ENCODE results near the gene DPEP2NB. TPM values are rescaled to one million over a fixed set of nuclear protein-coding genes. Genes with fewer than 3 reads are reported as not detected.
"Not testable (repeated sequence)": the region's sequence is repeated elsewhere in the genome, so short reads cannot be mapped to it uniquely, and the experiment has no call there.

The DPEP2NB gene
- total RNA-seq, 2 experiments from 2014 or later = not detected

DNA sequence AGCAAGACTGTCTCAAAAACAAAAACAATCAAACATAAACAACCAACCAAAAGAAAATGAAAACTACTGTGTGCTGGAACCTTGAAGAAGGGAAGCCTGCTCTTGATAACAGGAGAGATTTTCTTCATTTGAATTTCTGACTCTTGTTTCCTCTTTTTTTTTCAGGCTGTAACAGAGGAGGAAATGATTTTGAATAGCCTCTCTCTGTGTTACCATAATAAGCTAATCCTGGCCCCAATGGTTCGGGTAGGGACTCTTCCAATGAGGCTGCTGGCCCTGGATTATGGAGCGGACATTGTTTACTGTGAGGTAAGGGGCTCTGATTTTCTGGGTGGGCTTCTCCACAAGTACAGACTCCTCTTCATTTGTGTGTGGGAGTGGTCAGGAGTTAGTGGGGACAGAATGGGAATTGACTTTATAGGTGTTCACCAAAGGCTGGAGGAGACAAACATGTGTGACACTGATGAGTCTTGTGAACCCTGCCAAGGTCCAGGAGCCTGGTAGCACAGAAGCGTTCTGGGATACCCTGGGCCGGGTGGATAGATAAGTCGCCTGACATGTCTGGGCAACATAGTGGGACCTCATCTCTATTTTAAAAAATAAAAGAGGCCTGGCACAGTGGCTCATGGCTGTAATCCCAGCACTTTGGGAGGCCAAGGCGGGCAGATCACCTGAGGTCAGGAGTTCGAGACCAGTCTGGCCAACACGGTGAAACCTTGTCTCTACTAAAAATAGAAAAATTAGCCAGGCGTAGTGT is 22.3 kb upstream of the DPEP2NB start:
- CTCF ChIA-PET = interaction anchor here (0.6 to 1.0 kb wide), 5 partner anchors 9 to 231 kb away, joined by 3 to 4 read pairs (median 3); no protein-coding TSS in a partner anchor
- no peaks in the 10 kb centered on the region for H3K9me3 Mint-ChIP-seq

DNA sequence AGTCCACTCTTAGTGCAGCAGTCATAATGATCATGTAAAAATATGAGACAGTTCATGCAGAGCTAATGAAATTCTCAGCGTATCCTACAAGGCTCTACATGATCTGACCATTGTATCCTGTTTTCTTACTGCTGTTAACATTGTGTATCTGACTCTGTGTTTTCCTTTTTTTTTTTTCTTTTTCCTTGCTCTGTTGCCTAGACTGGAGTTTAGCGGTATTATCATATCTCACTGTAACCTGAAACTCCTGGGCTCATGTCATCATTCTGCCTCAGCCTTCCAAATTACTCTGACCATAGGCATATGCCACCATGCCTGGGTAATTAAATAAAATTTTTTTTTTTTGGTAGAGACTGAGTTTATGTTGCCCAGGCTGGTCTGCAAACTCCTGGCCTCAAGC is 19.5 kb upstream of the DPEP2NB start:
- Mint-ChIP-seq H3K27ac (no peak overlapping the region), H3K4me1 (ENCODE audit: low read depth) (peaks cover 3% of the 10 kb centered on the region), H3K4me3 (no peak overlapping the region), H3K27me3 (ENCODE audit: low read depth) (no peaks in the 10 kb centered on the region), H3K36me3 (ENCODE audit: low read depth) (peaks cover 18% of the 10 kb centered on the region), H3K9me3 (no peaks in the 10 kb centered on the region)
- intact Hi-C loops (cut with micrococcal nuclease) = no loop called here
- no peak for DNase-seq
- CTCF ChIA-PET = interaction anchor here (0.7 to 1.2 kb wide), 3 partner anchors 43 to 142 kb away, joined by 3 to 5 read pairs (median 3); no protein-coding TSS in a partner anchor

More for the DNA sequence above, 22.3 kb upstream of the DPEP2NB start:
- Mint-ChIP-seq H3K27ac (no peak overlapping the region), H3K4me1 (ENCODE audit: low read depth) (peaks cover 7% of the 10 kb centered on the region), H3K4me3 (no peak overlapping the region), H3K27me3 (ENCODE audit: low read depth) (no peaks in the 10 kb centered on the region), H3K36me3 (ENCODE audit: low read depth) (peaks cover 23% of the 10 kb centered on the region)
- intact Hi-C loops (cut with micrococcal nuclease) = no loop called here
- DNase-seq = no peak

DNA sequence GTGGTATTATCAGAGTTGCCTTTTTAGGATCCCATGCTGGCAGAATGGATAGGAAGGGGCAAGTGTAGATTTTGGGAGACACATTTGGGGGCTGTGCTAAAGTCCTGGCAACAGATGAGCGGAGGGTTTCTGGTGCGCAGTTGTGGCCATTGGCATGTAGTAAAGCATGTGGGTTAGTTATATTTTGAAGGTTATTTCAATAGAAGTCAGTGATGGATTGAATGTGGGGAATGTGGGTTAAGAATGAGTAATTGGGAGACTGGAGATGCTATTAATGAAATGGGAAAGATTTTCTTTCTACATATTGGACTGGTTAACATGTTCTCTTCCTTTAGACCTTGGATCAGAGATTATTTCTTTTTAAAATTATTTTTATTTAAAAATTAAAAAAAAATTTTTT is 17.4 kb upstream of the DPEP2NB start:
- DNase-seq = no peak
- intact Hi-C loops (cut with micrococcal nuclease) = no loop called here
- Mint-ChIP-seq H3K36me3 (ENCODE audit: low read depth) (peaks cover 12% of the 10 kb centered on the region), H3K27ac (no peak overlapping the region), H3K4me3 (no peak overlapping the region), H3K9me3 (no peaks in the 10 kb centered on the region), H3K4me1 (ENCODE audit: low read depth) (no peaks in the 10 kb centered on the region), H3K27me3 (ENCODE audit: low read depth) (no peaks in the 10 kb centered on the region)
- CTCF ChIA-PET = interaction anchor here (1.5 kb wide), 1 partner anchor 8 kb away, joined by 7 read pairs; no protein-coding TSS in a partner anchor

DNA sequence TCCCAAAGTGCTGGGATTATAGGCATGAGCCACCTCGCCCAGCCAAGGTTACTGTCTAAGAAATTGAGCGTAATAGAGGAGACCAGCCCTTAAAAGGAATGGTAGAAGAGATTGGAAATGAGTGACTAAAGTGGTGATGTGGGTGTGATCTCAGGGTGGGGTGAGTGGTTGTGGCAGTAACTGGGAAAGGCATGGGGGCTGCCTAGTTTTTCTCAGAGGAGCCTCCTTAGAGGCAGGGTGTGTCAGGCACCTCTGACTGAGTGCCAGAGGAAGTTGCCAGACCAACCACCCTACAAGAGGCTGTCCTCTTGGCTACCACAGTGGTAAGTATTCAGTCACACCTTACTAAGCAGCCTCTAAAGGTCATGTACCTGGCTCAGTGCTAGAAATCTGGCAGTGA is 16.2 kb upstream of the DPEP2NB start:
- peaks cover 13% of the 10 kb centered on the region for H3K36me3 Mint-ChIP-seq (ENCODE audit: low read depth)
- DNase-seq = no peak
- H3K27ac Mint-ChIP-seq = no peak overlapping the region
- no peak overlapping the region for H3K4me3 Mint-ChIP-seq
- H3K4me1 Mint-ChIP-seq (ENCODE audit: low read depth) = no peaks in the 10 kb centered on the region
- CTCF ChIA-PET = interaction anchor here (0.6 to 1.5 kb wide), 2 partner anchors 9 to 178 kb away, joined by 3 to 7 read pairs; no protein-coding TSS in a partner anchor
- intact Hi-C loops (cut with micrococcal nuclease) = no loop called here
- H3K27me3 Mint-ChIP-seq (ENCODE audit: low read depth) = no peaks in the 10 kb centered on the region
- no peaks in the 10 kb centered on the region for H3K9me3 Mint-ChIP-seq

DNA sequence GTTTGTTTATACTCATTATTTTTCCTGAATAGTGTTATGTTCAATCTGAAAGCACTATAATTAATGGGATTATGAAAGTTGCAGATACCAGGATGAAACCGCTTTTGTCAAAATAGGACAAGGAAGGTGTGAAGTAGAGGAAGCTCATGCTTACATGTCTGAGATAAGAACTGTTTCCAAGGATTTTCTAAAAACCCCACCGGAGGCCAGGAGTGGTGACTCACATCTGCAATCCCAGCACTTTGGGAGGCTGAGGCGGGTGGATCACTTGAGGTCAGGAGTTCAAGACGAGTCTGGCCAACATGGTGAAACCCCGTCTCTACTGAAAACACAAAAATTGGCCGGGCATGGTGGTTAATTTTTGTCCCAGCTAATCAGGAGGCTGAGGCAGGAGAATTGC is 14.4 kb upstream of the DPEP2NB start:
- H3K4me3 Mint-ChIP-seq; H3K27me3 Mint-ChIP-seq (ENCODE audit: low read depth); H3K4me1 Mint-ChIP-seq (ENCODE audit: low read depth); H3K9me3 Mint-ChIP-seq; DNase-seq; H3K27ac Mint-ChIP-seq; intact Hi-C loops (cut with micrococcal nuclease): not testable (repeated sequence)
- CTCF ChIA-PET = interaction anchor here (3.4 kb wide), 1 partner anchor 11 kb away, joined by 16 read pairs; no protein-coding TSS in a partner anchor
- H3K36me3 Mint-ChIP-seq (ENCODE audit: low read depth) = peaks cover 17% of the 10 kb centered on the region

DNA sequence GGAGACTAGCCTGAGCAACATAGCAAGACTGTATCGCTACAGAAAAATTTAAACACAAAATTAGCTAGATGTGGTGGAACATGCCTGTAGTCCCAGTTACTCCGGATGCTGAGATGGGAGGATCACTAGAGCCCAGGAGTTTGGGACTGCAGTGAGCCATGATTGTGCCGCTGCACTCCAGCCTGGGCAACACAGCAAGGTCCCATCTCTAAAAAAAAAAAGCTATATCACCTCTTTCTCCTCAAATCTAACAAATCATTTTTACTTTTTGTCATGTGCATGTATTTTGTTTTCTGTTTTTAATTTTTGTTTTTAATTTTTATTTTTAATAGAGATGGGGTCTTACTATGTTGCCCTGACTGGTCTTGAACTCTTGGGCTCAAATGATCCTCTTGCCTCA is 13.3 kb upstream of the DPEP2NB start:
- H3K4me1 Mint-ChIP-seq (ENCODE audit: low read depth) = peaks cover 16% of the 10 kb centered on the region
- H3K4me3 Mint-ChIP-seq = no peak overlapping the region
- intact Hi-C loops (cut with micrococcal nuclease) = no loop called here
- H3K27ac Mint-ChIP-seq = no peak overlapping the region
- H3K9me3 Mint-ChIP-seq = no peaks in the 10 kb centered on the region
- CTCF ChIA-PET = interaction anchor here (0.7 to 3.4 kb wide), 4 partner anchors 12 to 35 kb away, joined by 3 to 16 read pairs (median 4); no protein-coding TSS in a partner anchor
- H3K27me3 Mint-ChIP-seq (ENCODE audit: low read depth) = no peaks in the 10 kb centered on the region
- DNase-seq = no peak
- H3K36me3 Mint-ChIP-seq (ENCODE audit: low read depth) = peaks cover 16% of the 10 kb centered on the region

DNA sequence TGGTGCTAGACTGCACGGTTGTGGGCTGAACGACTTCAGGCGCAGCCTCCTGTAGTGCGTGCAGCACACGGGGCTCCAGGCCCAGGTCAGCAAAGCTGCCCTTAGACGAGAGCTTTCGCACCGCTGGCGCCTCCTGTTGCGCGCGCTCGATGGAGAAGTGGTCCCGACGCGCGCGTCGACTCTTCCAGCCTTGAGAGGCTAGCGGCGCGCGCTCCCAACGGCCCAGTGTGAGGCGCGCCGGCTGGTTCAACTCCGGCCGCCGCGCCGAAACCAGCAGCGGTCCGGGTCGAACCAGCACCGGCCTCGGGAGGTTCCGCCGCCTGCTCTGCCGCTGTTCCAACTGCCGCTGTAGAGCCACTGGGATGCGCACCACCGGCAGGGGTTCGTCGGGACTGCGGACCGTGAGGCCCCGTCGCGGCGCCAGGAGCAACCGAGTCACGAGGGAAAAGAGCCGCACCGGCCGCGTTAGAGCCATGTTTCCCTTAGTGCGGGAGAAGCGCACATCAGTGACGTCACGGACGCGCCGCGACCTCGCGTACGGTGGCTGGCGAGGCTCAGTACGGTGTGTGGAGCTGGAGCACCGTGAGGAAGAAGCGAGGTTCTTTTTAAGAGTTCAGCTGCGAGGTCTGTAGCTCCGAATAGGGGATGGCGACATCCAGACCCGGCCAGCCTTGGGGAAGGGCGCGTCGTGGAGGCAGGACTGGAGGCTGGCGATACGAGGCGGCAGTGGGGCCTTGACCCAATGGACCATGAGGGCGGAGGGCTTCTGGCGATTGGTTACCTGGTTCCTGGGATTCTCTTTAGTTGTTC is 7.2 kb upstream of the DPEP2NB start, which contains the start of the genes DDX28 and DUS2:
TSS of gene DDX28 (minus strand) at position 505 of the 810 bp plus-strand sequence. CDS start at position 475, 30 bp downstream.
TSS of gene DUS2 (plus strand) at position 557 of the 810 bp plus-strand sequence. CDS start 14,740 bp downstream, outside the sequence.
- H3K4me3 Mint-ChIP-seq = peak within 1 kb of the TSS; percentile 99
- DNase-seq = peak; percentile 96
- intact Hi-C loops (cut with micrococcal nuclease) = loop anchor here (1.0 to 5.0 kb wide), 6 partner anchors 30 to 216 kb away; partner anchors contain the start of genes DPEP3, PSMB10, RANBP10 and SLC12A4
- H3K9me3 Mint-ChIP-seq = no peaks in the 10 kb centered on the region
- H3K27me3 Mint-ChIP-seq (ENCODE audit: low read depth) = no peaks in the 10 kb centered on the region
- peaks cover 25% of the 10 kb centered on the region for H3K36me3 Mint-ChIP-seq (ENCODE audit: low read depth)
- CTCF ChIA-PET = interaction anchor here (1.3 to 1.8 kb wide), 3 partner anchors 18 to 306 kb away, joined by 3 to 6 read pairs (median 4); no protein-coding TSS in a partner anchor
- H3K4me1 Mint-ChIP-seq (ENCODE audit: low read depth) = peaks cover 38% of the 10 kb centered on the region
- peak within 1 kb of the TSS; percentile 94 for H3K27ac Mint-ChIP-seq

DNA sequence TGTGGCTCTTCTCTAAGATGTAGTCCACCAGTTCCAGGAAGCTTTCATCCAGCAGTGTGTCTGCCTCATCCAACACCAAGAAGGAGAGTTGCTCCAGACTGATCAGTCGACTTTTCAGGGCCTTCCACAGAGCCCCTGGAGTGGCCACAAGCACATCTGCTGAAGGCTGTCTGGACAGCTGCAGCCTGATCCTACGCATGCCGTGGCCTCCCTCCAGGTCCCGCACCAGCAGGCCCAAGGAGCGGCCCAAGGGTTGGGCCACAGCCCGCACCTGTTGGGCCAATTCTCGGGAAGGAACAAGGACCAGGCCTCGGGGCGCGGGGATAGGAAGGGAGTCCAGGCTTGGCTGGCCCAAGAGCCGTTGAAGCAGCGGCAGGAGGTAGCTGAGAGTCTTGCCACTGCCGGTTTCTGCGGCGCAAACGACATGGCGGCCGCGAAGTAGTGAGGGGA is 6.6 kb upstream of the DPEP2NB start:
- Mint-ChIP-seq H3K36me3 (ENCODE audit: low read depth) (peaks cover 19% of the 10 kb centered on the region), H3K4me3 (peak overlapping the region; percentile 99), H3K27me3 (ENCODE audit: low read depth) (no peaks in the 10 kb centered on the region), H3K9me3 (no peaks in the 10 kb centered on the region), H3K27ac (peak overlapping the region; percentile 94), H3K4me1 (ENCODE audit: low read depth) (peaks cover 38% of the 10 kb centered on the region)
- no peak for DNase-seq
- intact Hi-C loops (cut with micrococcal nuclease) = loop anchor here (2.0 to 5.0 kb wide), 5 partner anchors 40 to 216 kb away; partner anchors contain the start of genes DPEP3, PSMB10, RANBP10 and SLC12A4
- CTCF ChIA-PET = interaction anchor here (0.6 to 1.8 kb wide), 7 partner anchors 19 to 307 kb away, joined by 3 to 4 read pairs (median 3); no protein-coding TSS in a partner anchor

DNA sequence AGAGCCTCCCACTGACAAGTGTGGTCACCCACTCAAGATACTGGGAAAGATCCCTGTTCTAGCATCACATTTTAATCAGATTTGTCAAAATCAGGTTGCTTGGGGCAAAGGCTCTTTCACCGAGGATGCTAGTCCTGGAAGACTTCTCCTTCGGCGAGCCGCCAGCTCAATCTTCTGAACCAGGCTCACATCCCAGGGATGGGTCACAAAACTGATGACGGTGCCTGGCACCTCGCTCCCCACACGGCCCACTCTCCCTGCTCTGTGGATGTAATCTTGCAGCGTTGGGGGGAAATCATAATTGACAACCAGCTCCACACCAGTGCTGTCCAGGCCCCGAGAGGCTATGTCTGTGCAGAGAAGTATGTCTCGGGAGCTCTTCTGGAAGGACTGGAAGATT is 5.8 kb upstream of the DPEP2NB start:
- Mint-ChIP-seq H3K4me3 (peak overlapping the region; percentile 99), H3K4me1 (ENCODE audit: low read depth) (peaks cover 38% of the 10 kb centered on the region)
- intact Hi-C loops (cut with micrococcal nuclease) = loop anchor here (5.0 kb wide), 1 partner anchor 39 kb away; the partner anchor contains the start of gene DPEP3

DNA sequence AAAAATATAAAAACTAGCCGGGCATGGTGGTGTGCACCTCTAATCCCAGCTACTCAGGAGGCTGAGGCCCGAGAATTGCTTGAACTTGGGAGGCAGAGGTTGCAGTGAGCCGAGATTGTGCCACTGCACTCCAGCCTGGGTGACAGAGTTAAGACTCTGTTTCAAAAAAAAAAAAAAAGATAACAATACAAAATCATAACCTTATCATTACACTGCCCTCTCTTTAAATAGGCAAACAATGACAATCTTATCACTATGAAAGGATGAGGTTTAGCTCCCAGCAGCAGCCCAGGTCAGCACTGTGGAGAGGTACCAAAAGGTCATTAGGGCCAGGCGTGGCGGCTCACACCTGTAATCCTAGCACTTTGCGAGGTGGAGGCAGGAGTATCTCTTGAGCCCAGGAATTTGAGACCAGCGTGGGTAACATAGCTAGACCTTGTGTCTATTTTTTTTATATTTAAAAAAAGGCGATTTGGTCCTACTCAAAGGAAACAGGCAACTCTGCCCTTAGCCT is 3.5 kb upstream of the DPEP2NB start:
- Mint-ChIP-seq H3K27me3 (ENCODE audit: low read depth) (no peaks in the 10 kb centered on the region), H3K4me3 (no peak overlapping the region), H3K36me3 (ENCODE audit: low read depth) (peaks cover 13% of the 10 kb centered on the region), H3K4me1 (ENCODE audit: low read depth) (peaks cover 25% of the 10 kb centered on the region), H3K27ac (no peak overlapping the region), H3K9me3 (no peaks in the 10 kb centered on the region)
- DNase-seq = no peak
- CTCF ChIA-PET = interaction anchor here (0.6 to 2.9 kb wide), 2 partner anchors 22 to 44 kb away, joined by 3 to 15 read pairs; no protein-coding TSS in a partner anchor
- intact Hi-C loops (cut with micrococcal nuclease) = no loop called here

More for the DNA sequence above, 5.8 kb upstream of the DPEP2NB start:
- Mint-ChIP-seq H3K27ac (no peak overlapping the region), H3K27me3 (ENCODE audit: low read depth) (no peaks in the 10 kb centered on the region), H3K9me3 (no peaks in the 10 kb centered on the region), H3K36me3 (ENCODE audit: low read depth) (peaks cover 18% of the 10 kb centered on the region)
- no peak for DNase-seq
- CTCF ChIA-PET = interaction anchor here (0.6 to 1.8 kb wide), 9 partner anchors 15 to 523 kb away, joined by 3 to 4 read pairs (median 3); no protein-coding TSS in a partner anchor

DNA sequence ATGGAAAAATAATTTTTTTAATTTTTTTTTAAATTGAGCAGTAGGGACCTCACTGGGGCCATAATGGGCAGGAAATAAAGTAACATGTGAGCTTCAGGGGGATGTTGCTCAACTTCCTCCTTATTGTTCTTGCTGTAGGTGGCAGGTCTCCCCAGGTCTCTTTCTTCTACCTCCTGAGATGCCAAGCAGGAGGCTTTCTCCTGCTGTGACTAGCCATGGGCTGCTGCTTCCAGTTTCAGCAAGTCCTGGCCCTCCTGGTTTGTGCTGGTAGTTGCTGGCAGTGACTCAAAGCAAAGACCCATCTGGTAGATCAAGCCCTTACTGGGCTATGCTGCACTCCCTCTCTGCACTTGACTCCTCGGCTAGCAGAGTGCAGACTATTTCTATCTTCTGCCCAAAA is 2.3 kb downstream of the DPEP2NB start:
- Mint-ChIP-seq H3K36me3 (ENCODE audit: low read depth) (no peaks in the 10 kb centered on the region), H3K4me1 (ENCODE audit: low read depth) (peaks cover 12% of the 10 kb centered on the region), H3K27ac (no peak overlapping the region), H3K27me3 (ENCODE audit: low read depth) (no peaks in the 10 kb centered on the region), H3K9me3 (no peaks in the 10 kb centered on the region), H3K4me3 (no peak overlapping the region)
- CTCF ChIA-PET = interaction anchor here (0.6 to 1.7 kb wide), 3 partner anchors 8 to 117 kb away, joined by 3 to 5 read pairs (median 3); no protein-coding TSS in a partner anchor
- DNase-seq = no peak
- intact Hi-C loops (cut with micrococcal nuclease) = no loop called here

Data from activated naive CD4-positive, alpha-beta T cell treated with anti-CD3 and anti-CD28 coated beads for 36 hours (primary cell).